Spinal cord (tissue), 10 donors: Measurements from ENCODE around the gene NEURL1. TPM values are rescaled to one million over a fixed set of nuclear protein-coding genes. Genes with fewer than 3 reads are reported as not detected.
"Not testable (repeated sequence)": the region's sequence is repeated elsewhere in the genome, so short reads cannot be mapped to it uniquely, and the experiment has no call there.

Experiments
- DNase-seq, 6 donors: peaks; one replicate each; pipeline versions ENCODE4 v3.0.0 to v3.0.0-alpha.2; 2013 to 2015; ENCODE audit warnings: low spot score in 6 of 6, low read depth in 4 of 6
- H3K27ac ChIP-seq: one replicate; pipeline ENCODE4 v1.5.1; 2013; ENCODE audit warnings: low read depth, low read length, control low read depth
- H3K27me3 ChIP-seq: one replicate; pipeline ENCODE4 v1.6.1; 2013; ENCODE audit warnings: low read length; ENCODE audit not compliant: control insufficient read depth, insufficient read depth
- H3K36me3 ChIP-seq: one replicate; pipeline ENCODE4 v1.6.1; 2013; ENCODE audit warnings: low read length; ENCODE audit not compliant: control insufficient read depth, insufficient read depth
- H3K4me1 ChIP-seq: one replicate; pipeline ENCODE4 v1.6.1; 2013; ENCODE audit warnings: low read length; ENCODE audit not compliant: control insufficient read depth, insufficient read depth
- H3K4me3 ChIP-seq: one replicate; pipeline ENCODE4 v1.5.1; 2013; ENCODE audit warnings: low read depth, low read length, control low read depth
- H3K9me3 ChIP-seq: one replicate; pipeline ENCODE4 v1.6.1; 2013; ENCODE audit warnings: low read length; ENCODE audit not compliant: control insufficient read depth, insufficient read depth
- WGBS: methylation state at CpG from one replicate; pipeline ENCODE4 v1.1.5; 2013; ENCODE audit warnings: missing lambda C conversion rate; ENCODE audit not compliant: insufficient coverage; 5-methylcytosine and 5-hydroxymethylcytosine counted together
- polyA plus RNA-seq, 2 donors: library from polyadenylated mRNA; unstranded; fragments of 120-200 nt; gene quantifications; one replicate each; pipeline ENCODE4 v1.2.1, GENCODE V29; 2013; ENCODE audit not compliant: insufficient read length in 2 of 2
- total RNA-seq, 2 donors: library from RNA; depleted of rRNA in 1 of 2; stranded (reverse); fragments of 120-200 nt in 1 of 2; fragments of >200 nt in 1 of 2; gene quantifications; one replicate each; pipeline versions ENCODE4 v1.2.3 to v1.2.4, GENCODE V29; 2013 to 2014
- donor health status: healthy.

NEURL1 gene
- total and polyA plus RNA-seq, 4 donors, result 7.3 to 34.8 (median 18.2) TPM

- no peak overlapping the region for H3K4me3 ChIP-seq
- WGBS, result 66% methylated on average over 5 of the region's 6 CpGs
Observed at GRCh38 chr10:103500481-103500880, 7.0 kb downstream of the NEURL1 start.

GRCh38 chr10:103501186-103501585 is 7.7 kb downstream of the NEURL1 start:
- 93% methylated on average over 3 of the region's 3 CpGs for WGBS
- no peak for DNase-seq

More at GRCh38 chr10:103500481-103500880, 7.0 kb downstream of the NEURL1 start:
- no peak for DNase-seq
- peaks cover 2% of the 10 kb centered on the region for H3K27me3 ChIP-seq
- H3K36me3 ChIP-seq, result no peaks in the 10 kb centered on the region
- H3K27ac ChIP-seq, result no peak overlapping the region
- H3K9me3 ChIP-seq, result no peaks in the 10 kb centered on the region
- peaks cover 17% of the 10 kb centered on the region for H3K4me1 ChIP-seq

GRCh38 chr10:103502849-103503660 is 9.6 kb downstream of the NEURL1 start:
- Histone ChIP-seq H3K27me3 (no peaks in the 10 kb centered on the region), H3K27ac (no peak overlapping the region), H3K4me3 (no peak overlapping the region), H3K36me3 (no peaks in the 10 kb centered on the region), H3K4me1 (peaks cover 17% of the 10 kb centered on the region), H3K9me3 (no peaks in the 10 kb centered on the region)
- WGBS, result 44% methylated on average over 12 of the region's 13 CpGs
- DNase-seq, result peak in 4 of 6 donors; percentile 48 to 92 (median 73)

More at GRCh38 chr10:103501186-103501585, 7.7 kb downstream of the NEURL1 start:
- no peaks in the 10 kb centered on the region for H3K36me3 ChIP-seq
- H3K9me3 ChIP-seq, result no peaks in the 10 kb centered on the region
- no peaks in the 10 kb centered on the region for H3K27me3 ChIP-seq
- no peak overlapping the region for H3K4me3 ChIP-seq
- no peak overlapping the region for H3K27ac ChIP-seq
- H3K4me1 ChIP-seq, result peaks cover 17% of the 10 kb centered on the region

- not testable (repeated sequence) for H3K36me3 ChIP-seq, DNase-seq, H3K9me3 ChIP-seq, H3K27ac ChIP-seq, H3K27me3 ChIP-seq, H3K4me3 ChIP-seq
- H3K4me1 ChIP-seq, result peaks cover 17% of the 10 kb centered on the region
- WGBS, result no CpG with 5 or more reads among the region's 6 CpGs
Observed at GRCh38 chr10:103503777-103504176, 10.3 kb downstream of the NEURL1 start.

- 69% methylated on average over 3 of the region's 10 CpGs for WGBS
- no peaks in the 10 kb centered on the region for H3K9me3 ChIP-seq
- no peaks in the 10 kb centered on the region for H3K36me3 ChIP-seq
- no peak overlapping the region for H3K4me3 ChIP-seq
- no peak overlapping the region for H3K27ac ChIP-seq
- peak in 1 of 6 donors; percentile 27 for DNase-seq
- peaks cover 17% of the 10 kb centered on the region for H3K4me1 ChIP-seq
- no peaks in the 10 kb centered on the region for H3K27me3 ChIP-seq
Observed at GRCh38 chr10:103504181-103504783, 10.8 kb downstream of the NEURL1 start.

- Histone ChIP-seq H3K4me1 (peaks cover 17% of the 10 kb centered on the region), H3K27ac (no peak overlapping the region), H3K4me3 (no peak overlapping the region), H3K36me3 (no peaks in the 10 kb centered on the region), H3K27me3 (no peaks in the 10 kb centered on the region), H3K9me3 (no peaks in the 10 kb centered on the region)
- WGBS, result 100% methylated on average over 1 of the region's 4 CpGs
- DNase-seq, result no peak
Observed at GRCh38 chr10:103506061-103506460, 12.6 kb downstream of the NEURL1 start.

- WGBS, result 54% methylated on average over 6 of the region's 10 CpGs
- no peak for DNase-seq
Observed at GRCh38 chr10:103507235-103508191, 14.0 kb downstream of the NEURL1 start.

GRCh38 chr10:103510046-103510685 is 16.7 kb downstream of the NEURL1 start:
- H3K9me3 ChIP-seq, result no peaks in the 10 kb centered on the region
- 79% methylated on average over 7 of the region's 8 CpGs for WGBS
- DNase-seq, result no peak
- H3K27me3 ChIP-seq, result no peaks in the 10 kb centered on the region
- no peak overlapping the region for H3K27ac ChIP-seq
- no peak overlapping the region for H3K4me3 ChIP-seq
- H3K36me3 ChIP-seq, result no peaks in the 10 kb centered on the region
- no peaks in the 10 kb centered on the region for H3K4me1 ChIP-seq

More at GRCh38 chr10:103507235-103508191, 14.0 kb downstream of the NEURL1 start:
- Histone ChIP-seq H3K4me3 (no peak overlapping the region), H3K9me3 (no peaks in the 10 kb centered on the region), H3K27ac (no peak overlapping the region), H3K27me3 (no peaks in the 10 kb centered on the region), H3K36me3 (no peaks in the 10 kb centered on the region), H3K4me1 (peaks cover 12% of the 10 kb centered on the region)
